Stimulated activated CD4-positive, alpha-beta T cell treated with anti-CD3 and anti-CD28 coated beads, TNF-alpha, amount 100 ng/mL, for 48 hours (primary cell): ENCODE results near the gene FAM83E.
"Not testable (repeated sequence)": the region's sequence is repeated elsewhere in the genome, so short reads cannot be mapped to it uniquely, and the experiment has no call there.

Source experiments
- DNase-seq, 3 donors: peaks; one replicate each; pipeline ENCODE4 v3.0.0-alpha.2; 2020; ENCODE audit warnings: low read depth in 3 of 3

The FAM83E gene

GRCh38 chr19:48641850-48642249 lies 27.0 kb upstream of the FAM83E start:
- DNase-seq, result no peak

- DNase-seq, result no peak
Measured at GRCh38 chr19:48639483-48640375, 24.9 kb upstream of the FAM83E start.

- no peak for DNase-seq
Measured at GRCh38 chr19:48638831-48639381, 24.0 kb upstream of the FAM83E start.

- peak in 2 of 3 donors; percentile 63 to 72 for DNase-seq
Measured at GRCh38 chr19:48637948-48638830, 23.3 kb upstream of the FAM83E start.

GRCh38 chr19:48637449-48637947 lies 22.6 kb upstream of the FAM83E start:
- peak; percentile 93 to 99 (median 97) for DNase-seq

DNA sequence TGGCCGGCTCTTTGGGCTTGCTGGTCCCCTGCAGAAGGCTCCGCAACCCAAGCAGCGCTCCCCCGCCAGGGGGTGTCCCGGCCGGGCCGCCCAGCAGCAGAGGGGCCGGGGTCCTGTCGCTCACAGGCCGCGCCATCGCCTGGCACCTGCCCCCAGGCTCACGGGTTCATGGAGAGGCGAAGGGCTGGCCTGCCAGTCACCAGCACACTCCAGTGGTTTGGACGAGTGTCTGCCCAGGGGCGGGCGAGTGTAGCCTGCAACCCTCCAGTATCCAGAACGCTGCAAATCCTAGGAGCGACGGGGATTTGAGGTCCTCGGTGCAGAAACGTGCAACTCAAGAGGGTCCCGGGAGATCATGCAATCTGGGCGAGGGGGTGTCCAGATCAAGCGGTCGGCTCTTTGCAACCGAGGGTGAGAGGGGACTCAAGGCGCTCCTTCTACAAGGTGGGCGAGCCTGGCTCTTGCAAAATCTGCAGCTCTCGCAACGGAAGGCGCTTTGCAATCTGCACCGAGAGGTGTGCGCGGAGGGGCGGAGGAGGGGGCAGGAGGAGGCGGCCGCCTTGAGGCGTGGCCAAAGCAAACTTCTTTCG lies 22.1 kb upstream of the FAM83E start, which contains the start of gene DBP:
DBP (minus strand) TSS at position 521 of the 590 bp plus-strand sequence; CDS start at position 136, 385 bp downstream.
- DNase-seq, result peak in 1 of 3 donors; percentile 29

GRCh38 chr19:48635966-48636858 lies 21.3 kb upstream of the FAM83E start:
- DNase-seq, result no peak

- DNase-seq, result peak in 2 of 3 donors; percentile 63 to 77
Measured at GRCh38 chr19:48635263-48635965, 20.5 kb upstream of the FAM83E start.

GRCh38 chr19:48634424-48635262 lies 19.8 kb upstream of the FAM83E start:
- peak; percentile 88 to 91 (median 91) for DNase-seq

GRCh38 chr19:48634036-48634342 lies 19.1 kb upstream of the FAM83E start:
- no peak for DNase-seq

DNA sequence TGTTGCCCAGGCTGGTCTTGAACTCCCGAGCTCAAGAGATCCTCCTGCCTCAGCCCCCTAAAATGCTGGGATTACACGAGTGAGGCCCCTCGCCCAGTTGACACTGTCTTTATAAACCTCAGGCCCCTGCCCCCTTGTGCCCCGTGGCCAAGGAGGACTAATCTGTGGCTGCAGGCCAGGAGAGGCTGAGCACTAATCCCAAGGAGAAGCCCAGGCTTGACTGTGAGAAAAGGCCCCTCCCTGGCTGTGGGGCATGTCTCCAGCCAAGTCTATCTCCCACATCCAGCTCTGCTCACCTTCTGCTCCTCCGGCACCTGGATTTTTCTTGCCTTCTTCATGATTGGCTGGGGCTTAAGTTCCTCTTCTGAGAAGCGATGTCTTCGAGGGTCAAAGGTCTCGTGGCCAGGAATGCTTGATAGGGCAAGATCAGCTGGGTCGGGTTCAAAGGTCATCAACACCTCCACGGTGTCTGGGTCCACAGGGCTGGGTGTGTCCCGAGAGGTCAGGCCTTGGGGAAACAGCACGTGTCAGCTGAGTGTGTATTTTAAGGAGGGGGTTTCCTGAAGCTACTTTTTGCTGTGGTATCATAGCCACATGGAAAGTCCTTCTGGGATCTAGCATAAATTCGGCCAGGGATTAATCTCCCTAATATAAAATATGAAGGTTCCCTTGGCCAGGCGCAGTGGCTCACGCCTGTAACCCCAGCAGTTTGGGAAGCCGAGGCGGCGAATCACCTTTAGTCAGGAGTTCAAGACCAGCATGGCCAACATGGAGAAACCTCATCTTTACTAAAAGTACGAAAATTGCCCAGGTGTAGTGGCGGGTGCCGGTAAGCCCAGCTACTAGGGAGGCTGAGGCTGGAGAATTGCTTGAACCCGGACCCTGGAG lies 18.5 kb upstream of the FAM83E start:
- no peak for DNase-seq

DNA sequence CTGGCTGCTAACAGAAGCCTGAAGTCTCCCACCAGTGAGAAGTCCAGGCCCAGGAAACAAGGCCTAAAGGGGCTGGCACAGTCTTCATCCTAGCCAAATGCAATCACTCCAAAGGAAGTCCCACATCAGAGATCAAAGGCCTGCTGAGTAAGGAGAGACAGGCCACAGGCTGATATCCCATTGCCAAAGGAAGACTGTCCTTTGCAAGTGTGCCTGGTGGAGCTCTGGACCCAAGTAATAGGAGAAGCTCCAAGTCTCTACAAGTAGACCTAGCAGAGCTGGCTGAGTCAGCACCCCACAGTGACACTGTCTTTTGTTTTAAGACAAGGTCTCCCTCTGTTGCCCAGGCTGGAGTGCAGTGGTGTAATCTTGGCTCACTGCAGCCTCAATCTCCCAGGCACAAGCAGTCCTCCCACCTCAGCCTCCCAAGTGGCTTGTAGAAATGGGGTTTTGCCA lies 17.8 kb upstream of the FAM83E start:
- no peak for DNase-seq

GRCh38 chr19:48632286-48632685 lies 17.4 kb upstream of the FAM83E start:
- not testable (repeated sequence) for DNase-seq

- DNase-seq, result no peak
Measured at GRCh38 chr19:48631225-48631624, 16.3 kb upstream of the FAM83E start.

GRCh38 chr19:48630296-48631063 lies 15.6 kb upstream of the FAM83E start:
- DNase-seq, result no peak

DNA sequence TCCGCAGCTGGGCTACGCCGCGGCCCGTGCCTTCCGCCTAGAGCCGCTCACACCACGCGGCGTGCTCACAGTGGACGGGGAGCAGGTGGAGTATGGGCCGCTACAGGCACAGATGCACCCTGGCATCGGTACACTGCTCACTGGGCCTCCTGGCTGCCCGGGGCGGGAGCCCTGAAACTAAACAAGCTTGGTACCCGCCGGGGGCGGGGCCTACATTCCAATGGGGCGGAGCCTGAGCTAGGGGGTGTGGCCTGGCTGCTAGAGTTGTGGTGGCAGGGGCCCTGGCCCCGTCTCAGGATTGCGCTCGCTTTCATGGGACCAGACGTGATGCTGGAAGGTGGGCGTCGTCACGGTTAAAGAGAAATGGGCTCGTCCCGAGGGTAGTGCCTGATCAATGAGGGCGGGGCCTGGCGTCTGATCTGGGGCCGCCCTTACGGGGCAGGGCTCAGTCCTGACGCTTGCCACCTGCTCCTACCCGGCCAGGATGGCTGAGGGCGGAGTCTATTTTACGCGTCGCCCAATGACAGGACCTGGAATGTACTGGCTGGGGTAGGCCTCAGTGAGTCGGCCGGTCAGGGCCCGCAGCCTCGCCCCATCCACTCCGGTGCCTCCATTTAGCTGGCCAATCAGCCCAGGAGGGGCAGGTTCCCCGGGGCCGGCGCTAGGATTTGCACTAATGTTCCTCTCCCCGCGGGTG lies 14.9 kb upstream of the FAM83E start:
- DNase-seq, result no peak

DNA sequence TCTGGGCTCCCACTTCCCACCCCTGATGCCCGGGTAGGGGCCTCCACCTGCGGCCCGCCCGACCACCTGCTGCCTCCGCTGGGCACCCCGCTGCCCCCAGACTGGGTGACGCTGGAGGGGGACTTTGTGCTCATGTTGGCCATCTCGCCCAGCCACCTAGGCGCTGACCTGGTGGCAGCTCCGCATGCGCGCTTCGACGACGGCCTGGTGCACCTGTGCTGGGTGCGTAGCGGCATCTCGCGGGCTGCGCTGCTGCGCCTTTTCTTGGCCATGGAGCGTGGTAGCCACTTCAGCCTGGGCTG lies 14.4 kb upstream of the FAM83E start:
- DNase-seq, result no peak
